ENCODE results near the gene FBLN1. TPM values are rescaled to one million over a fixed set of nuclear protein-coding genes. Genes with fewer than 3 reads are reported as not detected.

FBLN1 gene
- total RNA-seq, 1 donor from 2014 or later, result not detected

DNA sequence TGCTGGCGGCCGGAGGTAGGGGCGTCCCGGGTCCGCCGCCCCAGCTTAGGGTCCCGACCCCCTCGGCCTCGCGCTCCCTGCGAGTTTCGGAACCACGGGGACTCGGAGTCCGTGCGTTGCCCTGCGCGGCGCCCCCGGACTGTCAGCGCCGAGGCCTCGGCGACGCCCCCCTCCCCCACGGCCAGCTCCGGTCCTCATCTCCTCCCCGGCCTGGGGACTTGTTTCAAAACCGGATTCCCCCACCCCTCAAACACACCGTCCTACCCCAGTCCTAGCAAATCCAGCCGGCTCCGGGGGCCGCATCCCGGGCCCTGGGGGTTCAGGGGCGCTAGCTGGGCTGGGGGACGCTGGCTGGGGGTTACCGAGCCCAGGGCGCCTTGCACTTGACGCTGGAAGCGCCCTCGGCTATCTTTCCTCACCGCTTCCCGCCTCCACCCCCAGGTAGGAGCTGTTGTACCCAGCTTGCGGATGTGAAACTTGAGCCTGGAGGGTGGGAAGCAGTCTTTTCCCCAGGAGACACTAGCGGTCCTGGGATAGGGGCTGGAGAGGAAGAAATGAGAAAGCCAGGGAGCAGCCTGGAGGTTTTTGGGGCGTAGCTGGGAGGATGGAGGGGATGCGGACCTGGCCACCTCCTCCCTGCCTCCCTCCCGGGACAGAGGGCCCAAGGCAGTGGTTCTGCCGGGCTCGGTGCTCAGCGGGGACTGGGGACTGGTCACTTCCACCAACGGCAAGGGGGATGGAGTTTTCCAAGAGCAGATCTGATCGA is 550 bp downstream of the FBLN1 start:
- intact Hi-C loops (cut with micrococcal nuclease), result no loop called here

DNA sequence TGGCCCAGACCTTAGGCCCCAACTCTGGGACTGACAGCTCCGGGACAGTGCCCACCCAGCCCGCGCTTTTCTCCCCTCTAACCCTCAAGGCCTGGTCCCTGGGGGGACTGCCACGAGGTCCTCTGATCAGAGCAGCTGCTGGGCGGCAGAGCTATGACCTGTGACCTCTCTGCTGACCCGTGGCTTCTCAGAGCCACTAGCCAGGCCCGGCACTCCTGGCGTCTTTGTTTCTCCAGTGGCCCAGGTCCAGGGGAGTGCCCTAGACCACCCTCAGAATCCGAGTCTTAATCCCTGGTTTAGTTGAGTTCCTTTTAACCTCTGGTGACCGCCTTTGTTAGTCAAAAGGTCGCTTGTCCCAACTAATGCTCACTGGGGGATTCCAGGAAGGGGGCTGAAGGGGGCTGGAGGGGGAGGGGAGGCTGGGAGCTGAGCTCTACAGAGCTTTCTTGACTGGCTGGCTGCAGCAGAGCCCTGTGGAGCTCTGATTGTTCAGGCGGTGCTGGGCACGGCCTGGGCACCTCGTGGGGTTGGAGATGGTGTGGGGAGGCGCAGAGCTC is 1.2 kb downstream of the FBLN1 start:
- intact Hi-C loops (cut with micrococcal nuclease), result no loop called here

DNA sequence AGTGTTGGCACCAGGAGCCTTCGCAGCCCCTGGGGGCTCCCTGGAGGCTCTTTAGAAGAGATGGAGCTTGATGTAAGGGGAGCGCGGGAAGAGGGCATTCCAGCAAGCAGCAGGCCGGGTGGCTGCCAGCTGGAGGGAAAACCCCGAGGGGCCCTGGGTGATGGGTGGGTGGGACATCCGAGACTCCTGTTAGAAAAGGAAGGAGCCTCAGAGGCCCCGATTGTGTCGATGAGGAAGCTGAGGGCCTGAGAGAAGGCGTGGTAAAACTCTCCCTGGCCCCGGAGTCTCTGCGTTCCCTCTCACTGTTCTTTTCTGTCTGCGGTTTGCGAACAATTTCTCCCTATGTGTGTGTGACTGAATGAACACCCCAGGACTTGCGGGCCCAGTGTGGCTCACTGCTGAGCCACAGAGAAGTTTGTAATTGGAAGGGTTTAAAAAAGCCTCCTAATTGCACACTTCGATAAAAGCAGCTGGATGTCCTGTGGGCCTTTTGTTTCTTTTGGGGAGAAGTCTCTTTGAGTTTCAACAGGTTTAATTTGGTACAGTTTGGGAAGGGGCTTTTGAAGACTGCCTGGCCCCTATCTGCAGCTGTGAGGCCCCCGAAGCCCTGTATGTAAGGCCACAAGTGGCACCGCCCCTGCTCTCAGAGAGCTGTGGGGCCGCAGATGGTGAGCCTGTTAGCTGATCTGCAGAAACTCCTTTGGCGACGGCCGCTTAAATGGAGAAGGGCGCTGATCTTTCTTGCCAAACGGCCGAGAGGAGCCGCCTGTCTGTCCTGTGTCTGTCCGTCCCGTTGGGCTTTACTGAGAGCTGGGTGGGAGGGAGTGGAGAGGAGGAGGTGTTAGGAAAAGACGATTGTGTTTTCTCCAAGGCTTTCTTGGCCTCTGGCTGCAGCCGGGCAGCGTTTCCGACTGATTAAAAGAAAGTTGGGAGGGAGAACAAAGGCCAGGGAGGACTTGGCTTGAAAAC is 2.0 kb downstream of the FBLN1 start:
- intact Hi-C loops (cut with micrococcal nuclease), result no loop called here

DNA sequence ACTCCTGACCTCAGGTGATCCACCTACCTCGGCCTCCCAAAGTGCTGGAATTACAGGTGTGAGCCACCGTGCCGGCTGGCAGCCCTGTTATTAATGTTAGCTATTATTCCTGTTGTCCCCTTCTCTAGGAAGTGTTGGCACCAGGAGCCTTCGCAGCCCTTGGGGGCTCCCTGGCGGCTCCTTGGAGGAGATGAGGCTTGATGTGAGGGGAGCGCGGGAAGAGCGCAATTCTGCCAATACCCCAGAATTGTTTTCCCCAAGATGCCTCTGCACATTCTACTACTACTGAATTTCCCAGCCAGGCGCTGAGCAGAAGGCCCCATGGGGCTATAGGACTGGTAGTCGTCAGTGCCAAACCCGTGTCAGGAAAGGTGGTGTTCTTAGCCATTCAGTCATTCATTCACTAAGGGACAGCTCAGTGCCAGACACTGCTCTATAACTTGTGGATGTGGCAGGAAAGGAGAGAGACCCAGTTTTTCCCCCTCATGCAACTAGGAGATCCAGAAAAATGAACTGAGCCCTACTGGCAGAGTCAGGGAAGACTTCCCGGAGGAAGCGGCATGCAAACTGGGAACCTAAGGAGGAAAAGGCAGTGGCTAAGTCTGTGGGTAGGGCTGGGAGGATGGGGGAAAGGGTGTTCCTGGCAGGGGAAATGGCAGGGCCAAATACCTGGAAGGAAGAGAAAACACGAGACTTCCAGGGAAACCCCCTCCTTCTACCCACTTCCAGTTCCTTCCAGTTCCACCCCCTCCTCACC is 3.5 kb downstream of the FBLN1 start:
- intact Hi-C loops (cut with micrococcal nuclease), result no loop called here

DNA sequence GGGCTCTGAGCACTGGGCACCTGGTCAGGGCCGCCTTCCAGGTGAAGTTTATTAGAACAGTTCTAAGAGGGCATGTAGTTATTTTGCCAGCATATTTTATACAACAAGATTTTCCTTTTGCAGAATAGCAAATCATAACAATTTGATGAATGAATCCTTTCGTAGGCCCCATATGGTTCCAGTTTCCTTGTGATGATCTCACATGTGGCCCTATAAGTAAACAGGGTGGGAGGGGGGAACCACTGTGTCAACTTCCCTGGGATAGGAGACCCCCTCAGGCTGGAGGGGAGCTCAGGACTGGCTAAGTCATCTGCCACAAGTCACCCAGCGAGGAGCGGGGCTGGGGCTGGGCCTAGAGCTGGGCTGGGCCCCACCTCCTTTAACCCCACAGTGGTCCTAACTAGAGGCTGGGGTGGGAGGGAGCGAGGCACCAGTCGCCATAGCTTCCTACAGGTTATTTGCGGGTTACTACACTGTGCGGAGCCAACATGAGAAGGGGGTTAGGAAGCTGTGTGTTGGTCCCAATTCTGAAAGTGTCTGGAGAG is 4.2 kb downstream of the FBLN1 start:
- intact Hi-C loops (cut with micrococcal nuclease), result no loop called here

DNA sequence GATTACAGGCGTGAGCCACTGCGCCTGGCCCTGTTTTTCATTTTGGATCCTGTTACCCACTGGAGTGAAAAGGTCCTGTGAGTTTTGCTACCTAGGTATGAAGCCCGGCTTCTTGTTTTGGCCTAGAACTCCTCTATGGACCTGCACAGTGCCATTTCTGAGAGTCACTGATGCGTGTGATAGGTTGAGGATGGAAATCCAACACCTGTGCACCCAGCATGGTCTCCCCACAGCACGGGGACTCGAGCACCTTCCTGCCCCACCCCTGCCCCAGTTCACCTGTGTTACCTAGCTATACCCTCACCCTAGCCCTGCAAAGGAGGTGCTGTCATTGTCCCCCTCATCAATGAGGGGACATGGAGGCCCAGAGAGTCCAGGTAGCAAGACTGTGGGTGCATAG is 5.1 kb downstream of the FBLN1 start:
- intact Hi-C loops (cut with micrococcal nuclease), result no loop called here

DNA sequence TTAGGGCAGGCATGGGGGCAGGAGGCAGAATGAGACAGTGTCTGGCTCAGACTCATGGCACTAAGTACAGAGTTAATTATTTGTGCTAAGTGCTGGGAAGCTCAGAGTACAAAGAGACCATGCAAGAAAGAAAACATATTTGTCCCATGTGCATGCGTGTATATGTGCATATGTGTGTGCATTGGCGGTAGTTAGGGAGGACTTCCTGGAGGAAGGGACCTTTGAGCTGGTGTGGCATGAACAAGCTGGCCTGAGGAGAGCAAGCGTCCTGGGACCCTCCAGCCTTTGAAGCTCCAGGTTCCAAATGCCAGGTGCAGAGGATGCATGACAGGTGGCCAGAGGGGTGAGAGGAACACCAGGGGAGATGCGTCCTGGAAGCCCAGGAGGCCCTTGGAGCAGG is 6.1 kb downstream of the FBLN1 start:
- intact Hi-C loops (cut with micrococcal nuclease), result no loop called here

DNA sequence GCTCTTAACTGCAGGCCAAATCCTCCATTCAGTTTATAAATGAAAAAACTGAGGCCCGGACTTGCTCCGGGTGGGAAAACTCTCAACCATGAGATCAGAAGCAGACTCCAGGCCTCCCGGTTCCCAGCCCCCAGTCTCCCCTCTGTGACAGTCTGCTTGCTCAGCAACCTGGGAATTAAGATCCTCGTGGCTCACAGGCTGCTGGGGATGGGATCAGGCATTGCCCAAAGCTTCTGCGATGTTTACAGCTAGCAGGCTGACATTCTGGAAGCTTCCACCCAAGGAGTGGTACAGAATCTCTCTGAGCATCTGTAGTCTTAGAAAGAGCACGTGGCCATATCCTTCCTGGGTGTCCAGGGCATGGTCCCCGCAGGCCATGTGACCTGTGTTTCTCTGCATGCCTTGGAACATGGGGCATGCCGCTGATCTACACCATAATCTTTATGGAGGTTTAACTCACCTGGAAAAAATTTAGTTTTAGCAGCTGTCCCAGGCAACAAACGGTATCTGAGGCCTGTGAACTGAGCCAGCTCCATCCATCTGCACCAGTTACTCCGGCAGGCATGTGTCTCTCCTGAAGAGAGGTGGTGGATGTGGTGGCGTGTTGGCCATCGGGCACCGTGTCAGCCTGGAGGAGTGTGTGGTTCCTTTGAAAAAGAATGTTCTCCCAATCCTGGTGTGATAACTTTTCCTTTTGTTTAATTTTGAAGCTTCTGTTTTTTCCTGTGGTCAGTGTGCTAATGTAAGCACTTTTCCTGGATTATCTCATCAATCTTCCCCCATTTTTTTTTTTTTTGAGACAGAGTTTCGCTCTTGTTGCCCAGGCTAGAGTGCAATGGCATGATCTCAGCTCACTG is 7.9 kb downstream of the FBLN1 start:
- intact Hi-C loops (cut with micrococcal nuclease), result no loop called here

DNA sequence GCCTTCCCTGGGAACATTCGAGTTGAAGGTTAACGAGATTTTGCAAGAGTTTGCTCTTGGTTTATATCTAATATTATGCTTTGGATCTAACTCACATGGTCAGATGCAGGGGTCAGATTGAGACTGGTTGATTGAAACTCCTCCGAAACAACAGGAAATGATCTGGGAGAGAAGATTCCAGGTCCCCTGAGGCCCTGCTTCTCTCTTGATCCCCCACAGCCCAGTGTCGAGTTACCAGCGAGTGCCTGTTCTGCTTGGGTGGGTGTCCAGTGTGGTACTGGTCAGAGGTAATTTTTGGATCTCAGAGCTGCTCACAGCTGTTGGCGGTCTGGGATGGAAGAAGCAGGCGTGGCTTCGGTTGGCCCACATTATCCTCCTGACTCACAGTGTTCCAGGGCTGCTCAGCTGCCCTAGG is 9.2 kb downstream of the FBLN1 start:
- intact Hi-C loops (cut with micrococcal nuclease), result no loop called here

DNA sequence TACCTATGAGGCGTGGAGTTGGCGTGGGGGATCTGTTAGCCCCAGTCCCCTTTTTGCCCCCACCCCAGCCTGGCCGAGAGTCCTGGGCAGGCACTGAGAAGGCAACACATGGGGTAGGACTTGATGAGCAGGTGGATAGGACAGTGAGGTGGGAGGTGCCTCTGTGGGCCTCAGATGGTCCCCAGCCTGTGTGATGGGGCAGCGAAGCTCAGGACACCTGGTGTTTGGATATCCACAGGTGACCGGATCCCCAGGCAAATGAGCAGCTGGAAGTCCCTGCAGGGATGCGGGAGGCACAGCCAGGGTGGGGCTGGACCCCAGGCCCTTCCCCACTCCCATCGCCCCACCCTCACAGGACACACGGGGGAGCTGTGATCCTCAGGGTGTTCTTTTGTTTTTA is 9.7 kb downstream of the FBLN1 start:
- intact Hi-C loops (cut with micrococcal nuclease), result no loop called here

DNA sequence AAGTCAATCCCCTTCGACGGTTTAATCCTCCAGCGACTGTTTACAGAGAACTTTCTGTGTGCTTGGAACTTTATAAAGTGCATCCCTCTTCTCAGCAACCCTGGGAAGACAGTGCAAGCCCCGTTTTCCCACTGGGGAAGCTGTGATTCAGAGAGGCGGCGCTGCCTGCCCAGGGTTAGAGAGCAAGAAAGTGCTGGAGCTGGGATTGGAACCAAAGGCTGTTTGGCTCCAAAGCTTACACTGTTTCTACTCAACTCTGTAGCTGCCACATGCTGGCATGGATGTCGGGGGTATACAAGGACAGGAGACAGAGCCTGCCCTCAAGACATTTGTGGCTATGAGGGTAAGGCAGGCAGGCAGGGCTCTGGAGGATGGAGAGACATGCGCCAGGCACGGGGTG is 13.0 kb downstream of the FBLN1 start:
- intact Hi-C loops (cut with micrococcal nuclease), result no loop called here

DNA sequence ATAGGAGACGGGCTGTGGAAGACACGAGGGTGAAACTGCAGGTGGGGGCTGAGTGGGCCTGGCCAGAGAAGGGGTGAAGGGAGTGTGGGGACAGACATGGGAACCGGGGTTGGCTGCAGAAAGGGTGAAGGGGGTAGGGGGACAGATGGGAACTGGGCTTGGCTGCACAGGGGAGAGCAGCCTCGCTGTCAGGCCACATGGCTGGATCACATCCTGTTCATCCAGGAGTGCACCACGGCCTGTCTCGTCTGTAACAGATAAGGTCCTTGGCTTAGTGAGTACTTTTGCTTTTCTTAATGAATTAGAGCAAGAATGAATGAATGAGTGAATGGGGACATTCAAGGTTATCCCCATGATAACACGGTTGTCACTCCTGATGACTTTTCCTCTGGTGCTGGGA is 13.5 kb downstream of the FBLN1 start:
- intact Hi-C loops (cut with micrococcal nuclease), result no loop called here

DNA sequence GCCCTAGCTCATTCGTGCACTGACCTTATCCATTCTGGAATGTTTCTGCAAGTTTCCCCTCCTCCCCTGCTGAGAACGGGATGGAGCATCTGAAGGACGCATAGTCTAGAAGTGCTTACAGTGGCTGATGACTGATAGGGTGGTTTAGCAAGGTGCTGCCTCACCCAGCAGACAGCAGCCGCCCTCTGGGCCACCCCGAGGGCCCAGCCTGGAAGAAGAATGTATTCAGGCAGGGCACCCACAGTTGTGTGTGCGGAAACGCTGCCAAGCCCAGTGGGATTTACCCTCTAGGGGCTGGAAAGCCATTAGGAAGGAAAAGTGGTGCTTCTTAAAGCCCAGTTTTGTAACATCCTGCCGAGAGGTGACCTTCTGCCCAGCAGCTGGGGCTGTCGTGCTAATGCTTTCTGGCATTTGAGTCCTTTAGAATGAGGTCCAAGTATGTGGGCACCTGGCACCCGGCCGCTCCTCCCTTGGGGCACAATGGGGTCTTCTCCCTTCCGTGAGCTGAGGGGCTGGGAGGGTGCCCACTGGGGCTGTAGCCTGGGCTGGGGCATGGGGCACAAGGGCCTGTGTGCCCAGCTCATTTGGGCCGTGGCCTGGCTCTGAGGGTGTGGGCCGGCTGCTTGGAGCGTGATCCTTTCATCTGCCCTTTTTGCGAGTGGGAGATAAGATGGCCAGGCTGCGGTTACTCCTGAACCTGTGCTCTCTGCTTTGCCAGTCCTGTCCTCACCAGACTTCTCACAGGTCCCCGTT is 14.4 kb downstream of the FBLN1 start:
- intact Hi-C loops (cut with micrococcal nuclease), result no loop called here

DNA sequence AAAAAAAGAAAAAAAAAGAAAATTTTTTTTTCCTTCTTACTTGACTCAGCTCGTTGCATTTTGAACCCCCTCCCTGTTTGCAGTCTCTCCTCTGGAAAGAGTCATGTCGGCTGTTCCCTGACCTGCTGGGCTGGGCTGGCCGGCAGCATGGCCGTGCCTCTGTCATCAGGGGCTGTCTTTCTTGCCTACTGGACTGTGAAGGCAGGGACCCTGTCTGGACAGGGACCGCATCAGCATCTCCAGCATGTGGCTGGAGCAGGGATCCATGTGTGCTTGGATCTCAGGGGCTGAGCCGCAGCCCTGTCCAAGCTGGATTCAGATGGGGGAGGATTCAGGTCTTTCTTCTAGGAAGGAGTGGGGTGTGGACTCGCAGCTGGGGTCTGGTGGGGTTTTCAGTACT is 15.5 kb downstream of the FBLN1 start:
- intact Hi-C loops (cut with micrococcal nuclease), result no loop called here

DNA sequence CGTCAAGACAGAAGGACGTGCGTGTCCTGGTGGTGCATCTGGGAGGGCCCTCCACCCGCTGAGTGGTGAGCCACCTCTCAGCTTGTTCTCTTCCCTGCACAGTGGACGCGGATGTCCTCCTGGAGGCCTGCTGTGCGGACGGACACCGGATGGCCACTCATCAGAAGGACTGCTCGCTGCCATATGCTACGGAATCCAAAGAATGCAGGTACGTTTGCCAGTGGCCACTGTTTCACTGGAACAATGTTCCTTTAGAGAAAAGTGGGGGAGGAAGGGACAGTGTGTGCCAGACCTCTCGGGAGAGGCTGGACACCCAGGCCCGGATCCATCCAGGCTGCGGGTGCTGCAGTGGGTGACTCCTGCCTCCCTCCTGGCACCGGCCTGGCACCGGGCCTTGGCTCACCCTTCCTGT is 15.9 kb downstream of the FBLN1 start:
- intact Hi-C loops (cut with micrococcal nuclease), result no loop called here

DNA sequence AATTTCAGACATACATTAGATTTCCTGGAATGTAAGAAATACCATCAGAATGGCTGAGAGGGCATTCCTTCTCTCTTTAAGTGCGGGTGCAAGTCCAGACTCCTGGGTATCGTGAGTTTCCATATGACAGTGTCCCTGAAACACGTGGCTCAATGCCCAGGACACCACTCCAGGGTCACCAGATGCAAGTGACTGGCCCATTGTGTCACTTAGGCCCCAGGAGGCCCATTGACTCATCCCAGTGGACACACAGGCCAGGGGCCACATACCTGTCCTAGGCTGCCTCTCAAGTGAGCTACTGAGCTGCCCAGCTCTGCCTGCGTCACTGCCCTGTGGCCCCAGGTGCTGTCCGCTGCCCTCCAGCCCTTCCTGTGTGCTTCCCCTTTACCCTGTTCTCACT is 18.5 kb downstream of the FBLN1 start:
- intact Hi-C loops (cut with micrococcal nuclease), result no loop called here

DNA sequence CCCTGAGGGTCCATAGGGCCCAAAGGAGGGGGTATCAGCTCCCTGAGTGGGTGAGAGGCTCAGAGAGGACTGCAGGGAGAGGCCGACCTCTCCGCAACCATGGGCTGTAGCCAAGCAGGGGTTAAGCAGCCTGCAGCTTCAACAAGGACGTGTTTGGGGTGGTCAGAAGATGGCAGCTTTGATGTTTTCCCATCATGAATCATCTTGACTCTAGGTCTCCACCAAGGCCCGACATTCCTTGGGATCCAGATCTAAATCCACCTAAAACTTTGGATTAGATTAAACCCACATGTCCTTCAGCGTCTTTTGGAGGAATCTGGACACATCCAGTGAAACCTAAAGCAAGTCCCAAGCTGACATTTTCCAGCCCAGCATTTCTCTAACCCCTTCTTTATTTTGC is 19.8 kb downstream of the FBLN1 start:
- intact Hi-C loops (cut with micrococcal nuclease), result no loop called here

DNA sequence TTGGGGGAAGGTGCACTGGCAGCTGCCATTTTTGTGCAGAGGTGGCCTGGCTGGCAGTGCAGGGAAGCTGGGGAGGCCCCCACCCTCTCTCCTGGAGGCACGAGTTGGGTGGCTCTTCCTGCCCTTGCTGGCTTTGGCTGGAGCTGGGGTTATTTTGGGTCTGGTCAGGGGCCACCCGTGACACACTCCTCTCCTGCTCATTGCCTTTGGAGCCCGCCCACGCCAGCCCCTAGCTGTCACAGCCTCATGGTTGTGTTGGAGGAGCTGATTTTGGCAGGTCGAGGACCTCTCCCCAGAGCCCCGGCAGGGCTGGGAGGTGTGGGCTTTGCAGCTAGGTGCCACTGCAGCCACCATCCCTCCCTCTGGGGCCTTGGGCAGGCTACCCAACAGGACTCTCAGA is 21.5 kb downstream of the FBLN1 start:
- intact Hi-C loops (cut with micrococcal nuclease), result no loop called here

DNA sequence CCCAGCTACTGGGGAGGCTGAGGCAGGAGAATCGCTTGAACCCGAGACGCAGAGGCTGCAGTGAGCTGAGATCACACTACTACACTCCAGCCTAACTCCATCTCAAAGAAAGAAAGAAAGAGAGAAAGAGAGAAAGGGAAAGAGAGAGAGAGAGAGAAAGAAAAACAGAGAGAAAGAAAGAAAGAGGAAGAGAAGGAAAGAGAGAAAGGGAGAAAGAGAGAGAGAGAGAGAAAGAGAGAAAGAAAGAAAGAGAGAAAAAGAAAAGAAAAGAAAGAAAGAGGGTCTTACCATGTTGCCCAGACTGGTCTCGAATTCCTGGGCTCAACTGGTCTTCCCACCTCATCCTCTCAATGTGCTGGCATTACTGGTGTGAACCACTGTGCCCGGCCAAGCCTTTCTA is 22.3 kb downstream of the FBLN1 start:
- intact Hi-C loops (cut with micrococcal nuclease), result no loop called here

DNA sequence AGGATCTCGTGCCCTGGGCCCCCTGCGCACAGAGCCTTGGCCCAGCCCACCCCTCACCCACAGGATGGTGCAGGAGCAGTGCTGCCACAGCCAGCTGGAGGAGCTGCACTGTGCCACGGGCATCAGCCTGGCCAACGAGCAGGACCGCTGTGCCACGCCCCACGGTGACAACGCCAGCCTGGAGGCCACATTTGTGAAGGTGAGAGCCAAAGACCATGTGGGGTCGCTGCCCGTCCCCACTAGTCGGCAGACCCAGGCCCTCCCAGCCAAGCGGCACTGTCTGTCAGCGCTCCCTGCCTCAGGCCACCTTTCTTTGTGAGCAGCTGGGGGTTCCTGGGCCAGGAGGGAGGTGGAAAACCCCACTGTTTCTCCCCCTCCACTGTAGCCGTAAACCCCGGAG is 22.8 kb downstream of the FBLN1 start:
- intact Hi-C loops (cut with micrococcal nuclease), result no loop called here

Data from T-helper 2 cell treated with Interferon-gamma antibody and Interleukin-4, amounts not matched to agents 100 ng/mL and 5 ng/mL, for 36 hours (primary cell).